Mesendoderm (in vitro differentiated cells): ENCODE measurements around the gene MATR3.
A peak's percentile ranks its signal among the peaks of the same experiment; 100 is the strongest.
"Not testable (repeated sequence)": the region's sequence is repeated elsewhere in the genome, so short reads cannot be mapped to it uniquely, and the experiment has no call there.

Source experiments
- DNase-seq: peaks from one replicate; pipeline ENCODE4 v3.0.0; 2013
- H2AK5ac ChIP-seq: 2 replicates; pipeline ENCODE4 v1.6.1; 2013; ENCODE audit warnings: low read length, inconsistent platforms
- H2BK120ac ChIP-seq: 2 replicates; pipeline ENCODE4 v1.6.1; 2013; ENCODE audit warnings: low read depth, mild to moderate bottlenecking, low read length, moderate library complexity, mixed read lengths
- H2BK15ac ChIP-seq: replicated peaks from 2 replicates; pipeline ENCODE4 v1.6.1; 2013; ENCODE audit warnings: low read depth, mild to moderate bottlenecking, moderate library complexity
- H2BK5ac ChIP-seq: 2 replicates; pipeline ENCODE4 v1.6.1; 2013; ENCODE audit warnings: low read length, inconsistent platforms
- H3K18ac ChIP-seq: 2 replicates; pipeline ENCODE4 v1.6.1; 2013; ENCODE audit warnings: mild to moderate bottlenecking, low read length, mixed read lengths
- H3K23ac ChIP-seq: one replicate; pipeline ENCODE4 v1.6.1; 2013; ENCODE audit warnings: low read length
- H3K27ac ChIP-seq: 2 replicates; pipeline ENCODE4 v1.5.1; 2013; ENCODE audit warnings: low read depth, mild to moderate bottlenecking, inconsistent platforms, low read length, moderate library complexity
- H3K27me3 ChIP-seq: 2 replicates; pipeline ENCODE4 v1.6.1; 2013; ENCODE audit warnings: low read length, control low read depth, mild to moderate bottlenecking, inconsistent platforms; ENCODE audit not compliant: insufficient read depth, poor library complexity
- H3K36me3 ChIP-seq: 2 replicates; pipeline ENCODE4 v1.6.1; 2013; ENCODE audit warnings: low read length, inconsistent platforms; ENCODE audit not compliant: control insufficient read depth, insufficient read depth
- H3K4ac ChIP-seq: one replicate; pipeline ENCODE4 v1.6.1; 2013; ENCODE audit warnings: low read depth, mild to moderate bottlenecking, low read length, moderate library complexity
- H3K4me1 ChIP-seq: 2 replicates; pipeline ENCODE4 v1.6.1; 2013; ENCODE audit warnings: low read depth, low read length, inconsistent platforms; ENCODE audit not compliant: control insufficient read depth
- H3K4me2 ChIP-seq: 2 replicates; pipeline ENCODE4 v1.6.1; 2013; ENCODE audit warnings: low read length
- H3K4me3 ChIP-seq: 2 replicates; pipeline ENCODE4 v1.5.1; 2013; ENCODE audit warnings: mild to moderate bottlenecking, low read length
- H3K56ac ChIP-seq: one replicate; pipeline ENCODE4 v1.6.1; 2013; ENCODE audit warnings: low read length
- H3K79me1 ChIP-seq: 2 replicates; pipeline ENCODE4 v1.6.1; 2013; ENCODE audit warnings: low read length, inconsistent platforms
- H3K79me2 ChIP-seq: 2 replicates; pipeline ENCODE4 v1.6.1; 2013; ENCODE audit warnings: mild to moderate bottlenecking, low read length; ENCODE audit not compliant: control insufficient read depth, insufficient read depth
- H3K9ac ChIP-seq: 2 replicates; pipeline ENCODE4 v1.6.1; 2013; ENCODE audit warnings: low read length, inconsistent platforms
- H4K5ac ChIP-seq: one replicate; pipeline ENCODE4 v1.6.1; 2013; ENCODE audit warnings: low read length
- H4K8ac ChIP-seq: one replicate; pipeline ENCODE4 v1.6.1; 2013; ENCODE audit warnings: low read depth, mild to moderate bottlenecking, control low read depth, low read length, moderate library complexity
- WGBS: extraction: QIAGEN DNeasy Blood & Tissue Kit; methylation state at CpG from one replicate; pipeline ENCODE4 v1.1.7; 2013; ENCODE audit warnings: low lambda C conversion rate, missing lambda C conversion rate; ENCODE audit not compliant: insufficient coverage; ENCODE audit errors: extremely low coverage; 5-methylcytosine and 5-hydroxymethylcytosine counted together

MATR3 gene

DNA sequence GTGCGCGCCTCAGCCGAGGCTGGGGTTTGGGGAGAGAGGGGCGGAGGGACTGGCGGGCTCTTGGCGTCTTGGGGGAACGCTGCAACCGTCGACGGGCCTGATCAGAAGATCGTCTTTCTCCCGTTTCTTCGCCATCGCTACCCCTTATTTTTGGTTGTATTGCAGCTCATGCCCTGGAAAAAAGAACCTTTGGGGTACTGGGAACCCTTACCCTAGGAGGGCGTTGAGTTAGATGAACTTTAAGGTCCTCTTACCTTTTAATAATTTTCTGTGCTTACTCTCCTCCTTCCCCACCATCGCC lies 48.8 kb downstream of the MATR3 start:
- Histone ChIP-seq H3K36me3 (no peaks in the 10 kb centered on the region), H2BK120ac (no peak overlapping the region), H3K27me3 (no peaks in the 10 kb centered on the region), H3K18ac (no peak overlapping the region), H3K79me1 (no peaks in the 10 kb centered on the region), H3K23ac (no peak overlapping the region), H3K4ac (peak overlapping the region; percentile 39), H3K27ac (peak overlapping the region; percentile 37), H3K4me3 (peak overlapping the region; percentile 78), H2BK5ac (no peak overlapping the region), H3K9ac (peak overlapping the region; percentile 92), H4K8ac (no peak overlapping the region), H3K4me2 (peak overlapping the region; percentile 74), H3K79me2 (peaks cover 49% of the 10 kb centered on the region), H3K56ac (peak overlapping the region; percentile 99), H2AK5ac (no peak overlapping the region), H3K4me1 (peaks cover 4% of the 10 kb centered on the region), H4K5ac (no peak overlapping the region), H2BK15ac (no peak overlapping the region)
- DNase-seq, result no peak
- whole genome bisulfite sequencing, result no CpG with 5 or more reads among the region's 16 CpGs

DNA sequence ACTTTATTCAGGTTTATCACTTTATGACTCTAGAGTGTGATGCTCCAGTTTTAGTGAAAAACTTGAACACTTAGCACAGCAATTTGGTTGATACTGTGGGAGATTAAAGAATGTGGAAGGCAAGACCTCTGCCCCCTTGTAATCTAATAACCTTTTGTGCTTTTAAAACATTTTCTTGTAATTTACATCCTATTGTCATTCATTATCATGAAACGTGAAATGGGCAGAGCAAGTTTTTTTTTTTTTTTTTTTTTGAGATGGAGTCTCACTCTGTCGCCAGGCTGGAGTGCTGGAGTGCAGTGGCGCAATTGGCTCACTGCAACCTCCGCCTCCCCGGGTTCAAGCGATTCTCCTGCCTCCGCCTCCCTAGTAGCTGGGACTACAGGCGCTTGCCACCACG lies 49.9 kb downstream of the MATR3 start:
- H3K56ac ChIP-seq, result peak overlapping the region; percentile 17
- peak overlapping the region; percentile 15 for H3K4me3 ChIP-seq
- H3K18ac ChIP-seq, result no peak overlapping the region
- H2BK15ac ChIP-seq, result no peak overlapping the region
- H3K27me3 ChIP-seq, result no peaks in the 10 kb centered on the region
- no peaks in the 10 kb centered on the region for H3K36me3 ChIP-seq
- H3K79me2 ChIP-seq, result peaks cover 57% of the 10 kb centered on the region
- H3K4me1 ChIP-seq, result peaks cover 4% of the 10 kb centered on the region
- no peak overlapping the region for H2BK120ac ChIP-seq
- WGBS, result no CpG with 5 or more reads among the region's 9 CpGs
- H3K4me2 ChIP-seq, result peak overlapping the region; percentile 68
- H3K4ac ChIP-seq, result no peak overlapping the region
- no peak for DNase-seq
- no peak overlapping the region for H4K5ac ChIP-seq
- no peak overlapping the region for H4K8ac ChIP-seq
- no peaks in the 10 kb centered on the region for H3K79me1 ChIP-seq
- H3K27ac ChIP-seq, result no peak overlapping the region
- H3K23ac ChIP-seq, result no peak overlapping the region
- peak overlapping the region; percentile 67 for H3K9ac ChIP-seq
- H2BK5ac ChIP-seq, result no peak overlapping the region
- H2AK5ac ChIP-seq, result no peak overlapping the region

DNA sequence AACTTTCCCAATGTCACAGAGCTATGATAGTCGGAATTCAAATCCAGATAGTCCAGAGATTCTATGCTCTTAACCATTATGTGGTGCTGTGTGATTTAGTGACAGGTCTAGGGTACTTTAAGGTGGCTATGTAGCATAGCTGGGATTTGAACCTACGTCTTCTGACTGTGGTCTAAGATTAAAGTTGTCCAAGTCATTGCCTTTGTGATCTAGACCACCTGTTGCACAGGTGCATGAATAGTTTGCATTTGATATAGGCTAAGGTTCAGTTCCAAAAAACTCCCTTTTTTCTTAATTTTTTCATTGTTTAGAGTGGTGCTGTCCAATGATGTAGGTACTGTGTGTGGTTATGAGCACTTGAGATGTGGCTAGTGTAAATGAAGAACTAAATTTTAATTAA lies 50.6 kb downstream of the MATR3 start:
- H2BK5ac ChIP-seq, result no peak overlapping the region
- H4K8ac ChIP-seq, result no peak overlapping the region
- DNase-seq, result no peak
- no peak overlapping the region for H3K27ac ChIP-seq
- H3K4ac ChIP-seq, result no peak overlapping the region
- H3K23ac ChIP-seq, result no peak overlapping the region
- no peak overlapping the region for H3K18ac ChIP-seq
- no peak overlapping the region for H3K9ac ChIP-seq
- H2BK15ac ChIP-seq, result no peak overlapping the region
- no peak overlapping the region for H3K4me3 ChIP-seq
- no peak overlapping the region for H2BK120ac ChIP-seq
- no peak overlapping the region for H4K5ac ChIP-seq
- H3K4me1 ChIP-seq, result peaks cover 4% of the 10 kb centered on the region
- H3K79me1 ChIP-seq, result no peaks in the 10 kb centered on the region
- WGBS, result no CpG with 5 or more reads among the region's 2 CpGs
- no peaks in the 10 kb centered on the region for H3K36me3 ChIP-seq
- H3K27me3 ChIP-seq, result no peaks in the 10 kb centered on the region
- H3K4me2 ChIP-seq, result no peak overlapping the region
- no peak overlapping the region for H3K56ac ChIP-seq
- peaks cover 62% of the 10 kb centered on the region for H3K79me2 ChIP-seq
- H2AK5ac ChIP-seq, result no peak overlapping the region

DNA sequence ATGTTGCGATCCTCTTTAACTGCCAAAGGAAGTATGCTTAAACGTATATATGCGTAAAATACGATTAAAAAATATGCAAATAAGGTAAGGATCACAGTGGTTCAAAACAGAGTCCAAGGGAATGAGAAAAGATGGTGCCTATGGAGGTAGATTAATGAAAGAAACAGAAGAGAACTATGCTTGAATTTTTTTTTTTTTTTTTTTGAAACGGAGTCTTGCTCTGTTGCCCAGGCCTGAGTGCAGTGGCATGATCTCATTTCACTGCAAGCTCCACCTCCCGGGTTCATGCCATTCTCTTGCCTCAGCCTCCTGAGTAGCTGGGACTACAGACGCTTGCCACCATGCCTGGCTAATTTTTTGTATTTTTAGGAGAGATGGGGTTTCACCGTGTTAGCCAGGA lies 51.9 kb downstream of the MATR3 start:
- H3K27ac ChIP-seq, H3K4ac ChIP-seq, H3K4me2 ChIP-seq, H3K36me3 ChIP-seq, H3K9ac ChIP-seq, H2AK5ac ChIP-seq, H4K5ac ChIP-seq, H2BK15ac ChIP-seq, H3K4me3 ChIP-seq, DNase-seq, H2BK5ac ChIP-seq, H3K4me1 ChIP-seq, H3K27me3 ChIP-seq, H4K8ac ChIP-seq, H2BK120ac ChIP-seq, H3K18ac ChIP-seq, H3K79me1 ChIP-seq, H3K56ac ChIP-seq, H3K23ac ChIP-seq: not testable (repeated sequence)
- no CpG with 5 or more reads among the region's 8 CpGs for WGBS
- peaks cover 70% of the 10 kb centered on the region for H3K79me2 ChIP-seq

DNA sequence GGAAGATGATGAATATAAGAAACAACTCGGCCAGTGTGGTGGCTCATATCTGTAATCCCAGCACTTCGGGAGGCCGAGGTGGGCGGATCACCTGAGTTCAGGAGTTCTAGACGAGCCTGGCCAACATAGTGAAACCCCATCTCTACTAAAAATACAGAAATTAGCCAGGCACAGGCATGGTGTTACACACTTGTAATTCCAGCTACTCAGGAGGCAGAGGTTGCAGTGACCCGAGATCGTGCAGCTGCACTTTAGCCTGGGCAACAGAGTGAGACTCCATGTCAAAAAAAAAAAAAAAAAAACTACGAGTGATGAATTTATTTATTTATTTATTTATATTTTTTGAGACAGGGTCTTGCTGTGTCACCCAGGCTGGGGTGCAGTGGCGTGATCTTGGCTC lies 54.3 kb downstream of the MATR3 start:
- not testable (repeated sequence) for H3K27ac ChIP-seq, H2BK15ac ChIP-seq, H3K4ac ChIP-seq, H4K8ac ChIP-seq, H3K4me2 ChIP-seq, H3K23ac ChIP-seq, H4K5ac ChIP-seq, H2BK120ac ChIP-seq, H3K18ac ChIP-seq, H3K36me3 ChIP-seq, DNase-seq, H3K27me3 ChIP-seq, H3K4me3 ChIP-seq, H3K9ac ChIP-seq, H3K56ac ChIP-seq, H3K4me1 ChIP-seq, H2BK5ac ChIP-seq, H3K79me1 ChIP-seq, H2AK5ac ChIP-seq
- H3K79me2 ChIP-seq, result peaks cover 73% of the 10 kb centered on the region
- WGBS, result no CpG with 5 or more reads among the region's 9 CpGs

DNA sequence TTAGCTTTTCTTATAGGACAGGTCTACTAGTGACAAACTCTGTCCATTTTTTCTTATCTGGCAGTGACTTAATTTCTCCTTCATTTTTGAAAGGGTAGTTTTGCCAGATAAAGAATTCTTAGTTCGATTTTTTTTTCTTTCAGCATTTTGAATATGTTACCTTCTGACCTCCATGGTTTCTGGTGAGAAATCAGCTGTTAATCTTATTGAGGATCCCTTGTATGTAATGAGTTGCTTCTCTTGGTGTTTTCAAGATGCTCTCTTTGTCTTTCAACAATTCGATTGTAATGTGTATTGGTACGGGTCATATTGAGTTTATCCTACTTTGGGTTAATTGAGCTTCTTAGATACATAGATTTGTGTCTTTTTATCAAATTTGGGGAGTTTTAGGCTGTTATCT lies 60.6 kb downstream of the MATR3 start:
- Histone ChIP-seq H3K36me3 (no peaks in the 10 kb centered on the region), H3K79me2 (peaks cover 63% of the 10 kb centered on the region), H2BK120ac (no peak overlapping the region), H4K8ac (no peak overlapping the region), H2AK5ac (no peak overlapping the region), H4K5ac (no peak overlapping the region), H3K27me3 (no peaks in the 10 kb centered on the region), H2BK15ac (no peak overlapping the region), H3K23ac (no peak overlapping the region), H3K4me3 (no peak overlapping the region), H3K9ac (no peak overlapping the region), H3K79me1 (peaks cover 10% of the 10 kb centered on the region), H3K56ac (no peak overlapping the region), H3K4ac (no peak overlapping the region), H3K27ac (no peak overlapping the region), H3K18ac (no peak overlapping the region), H2BK5ac (no peak overlapping the region), H3K4me1 (no peaks in the 10 kb centered on the region), H3K4me2 (no peak overlapping the region)
- no peak for DNase-seq
- WGBS, result no CpG with 5 or more reads among the region's 3 CpGs
